H1 (cell line): Measurements from ENCODE around the gene LAMB1. TPM values are rescaled to one million over a fixed set of nuclear protein-coding genes. Genes with fewer than 3 reads are reported as not detected.

ENCODE experiments used
- CTCF ChIA-PET: fragments of 300-600 bp; sonication (Branson Sonifier 250); formaldehyde crosslinking; loops from one replicate; lab custom pipeline; 2021; ENCODE audit not compliant: partially characterized antibody; lab: Charles Lee
- POLR2A ChIA-PET: fragments of 300-600 bp; sonication (Branson Sonifier 250); formaldehyde crosslinking; loops from one replicate; lab custom pipeline; 2021; ENCODE audit warnings: inconsistent platforms; ENCODE audit not compliant: partially characterized antibody; lab: Charles Lee
- DNase-seq, 2 experiments: peaks; one replicate each; pipeline versions ENCODE4 v3.0.0 to v3.0.0-alpha.2; 2010 to 2022; ENCODE audit warnings: low spot score in 2 of 2, low read depth in 1 of 2, mixed read lengths in 1 of 2
- FAIRE-seq: peaks from 2 replicates; lab custom pipeline; 2011; peaks lifted over from hg19 to GRCh38; lab: Jason Lieb, UNC
- H2AFZ ChIP-seq: 2 replicates; pipeline ENCODE4 v1.8.1; 2012; ENCODE audit warnings: low read length, inconsistent platforms
- H2AK5ac ChIP-seq: 2 replicates; pipeline ENCODE4 v1.6.1; 2013; ENCODE audit warnings: low read depth, low read length
- H2BK120ac ChIP-seq: replicated peaks from 2 replicates; pipeline ENCODE3; 2013; ENCODE audit warnings: low read depth, low read length, inconsistent platforms
- H2BK12ac ChIP-seq: 2 replicates; pipeline ENCODE4 v1.6.1; 2013; ENCODE audit warnings: low read depth, low read length
- H2BK15ac ChIP-seq: 2 replicates; pipeline ENCODE4 v1.6.1; 2013; ENCODE audit warnings: low read length
- H2BK20ac ChIP-seq: 2 replicates; pipeline ENCODE4 v1.6.1; 2013; ENCODE audit warnings: low read length
- H2BK5ac ChIP-seq: 2 replicates; pipeline ENCODE4 v1.6.1; 2013; ENCODE audit warnings: low read depth, low read length
- H3K14ac ChIP-seq: 2 replicates; pipeline ENCODE4 v1.6.1; 2013; ENCODE audit warnings: inconsistent platforms; ENCODE audit not compliant: insufficient read length
- H3K18ac ChIP-seq: 2 replicates; pipeline ENCODE4 v1.6.1; 2013; ENCODE audit warnings: low read length; ENCODE audit errors: extremely low read depth
- H3K23ac ChIP-seq: 2 replicates; pipeline ENCODE4 v1.6.1; 2013; ENCODE audit warnings: inconsistent platforms; ENCODE audit not compliant: insufficient read length
- H3K23me2 ChIP-seq: 2 replicates; pipeline ENCODE4 v1.6.1; 2013; ENCODE audit warnings: low read depth, low read length
- H3K27ac ChIP-seq: 2 replicates; pipeline ENCODE4 v1.6.1; 2011; ENCODE audit warnings: low read depth, low read length, inconsistent platforms
- H3K27me3 ChIP-seq, 4 experiments: replicated peaks in 1 of 4; 1 replicate in 1 of 4; 2 replicates in 3 of 4; pipeline versions ENCODE4 v1.6.1 to v1.8.1; 2011 to 2013; ENCODE audit warnings: low read length in 3 of 4, mild to moderate bottlenecking in 3 of 4, inconsistent platforms in 2 of 4, mixed read lengths in 2 of 4, moderate library complexity in 1 of 4; ENCODE audit not compliant: control insufficient read depth in 3 of 4, insufficient read depth in 3 of 4; ENCODE audit errors: extremely low read depth in 1 of 4
- H3K36me3 ChIP-seq, 4 experiments: 2 replicates each; pipeline versions ENCODE4 v1.6.1 to v1.8.1; 2011 to 2013; ENCODE audit warnings: mild to moderate bottlenecking in 4 of 4, low read length in 3 of 4, moderate library complexity in 2 of 4, control low read depth in 1 of 4, inconsistent platforms in 1 of 4; ENCODE audit not compliant: insufficient read depth in 4 of 4, control insufficient read depth in 2 of 4
- H3K4ac ChIP-seq: replicated peaks from 2 replicates; pipeline ENCODE3; 2013; ENCODE audit warnings: low read length, low read depth, mixed read lengths, inconsistent platforms; ENCODE audit not compliant: insufficient read length
- H3K4me1 ChIP-seq, 4 experiments: replicated peaks in 1 of 4; 1 replicate in 1 of 4; 2 replicates in 3 of 4; pipeline versions ENCODE4 v1.6.1 to v1.8.1; 2011 to 2013; ENCODE audit warnings: low read length in 3 of 4, inconsistent platforms in 2 of 4, mixed read lengths in 1 of 4; ENCODE audit not compliant: insufficient read depth in 4 of 4, control insufficient read depth in 3 of 4
- H3K4me2 ChIP-seq, 2 experiments: 2 replicates each; pipeline versions ENCODE4 v1.6.1 to v1.8.1; 2011 to 2013; ENCODE audit warnings: low read depth in 2 of 2, low read length in 2 of 2, control low read depth in 1 of 2, inconsistent platforms in 1 of 2, mild to moderate bottlenecking in 1 of 2; ENCODE audit not compliant: insufficient read depth in 1 of 2
- H3K4me3 ChIP-seq, 4 experiments: fragments of 200-600, 300-600 bp in 1 of 4; sonication (generic), shearing (Covaris generic), sonication (Bioruptor Twin) in 1 of 4; 2 replicates each; pipeline versions ENCODE4 v1.5.1 to v1.8.1; 2011 to 2016; ENCODE audit warnings: low read length in 4 of 4, low read depth in 3 of 4, control low read depth in 2 of 4, inconsistent platforms in 2 of 4, mild to moderate bottlenecking in 2 of 4, mixed read lengths in 1 of 4, moderate library complexity in 1 of 4; ENCODE audit not compliant: insufficient read depth in 2 of 4; ENCODE audit errors: extremely low read depth in 1 of 4
- H3K56ac ChIP-seq: replicated peaks from 2 replicates; pipeline ENCODE3; 2013; ENCODE audit warnings: low read depth, mild to moderate bottlenecking, mixed read lengths, low read length, inconsistent platforms; ENCODE audit not compliant: insufficient read length
- H3K79me1 ChIP-seq: 2 replicates; pipeline ENCODE4 v1.6.1; 2013; ENCODE audit warnings: low read depth, low read length, control low read depth
- H3K79me2 ChIP-seq, 2 experiments: 2 replicates each; pipeline versions ENCODE4 v1.6.1 to v1.8.1; 2012 to 2013; ENCODE audit warnings: low read length in 2 of 2, mild to moderate bottlenecking in 2 of 2, inconsistent platforms in 1 of 2; ENCODE audit not compliant: insufficient read depth in 2 of 2, control insufficient read depth in 1 of 2
- H3K9ac ChIP-seq, 4 experiments: replicated peaks in 1 of 4; 1 replicate in 1 of 4; 2 replicates in 3 of 4; pipeline versions ENCODE4 v1.6.1 to v1.8.1; 2011 to 2013; ENCODE audit warnings: low read depth in 3 of 4, low read length in 3 of 4, control low read depth in 2 of 4, mild to moderate bottlenecking in 2 of 4, moderate library complexity in 2 of 4, inconsistent platforms in 1 of 4; ENCODE audit errors: extremely low read depth in 1 of 4
- H3K9me3 ChIP-seq, 2 experiments: 2 replicates each; pipeline versions ENCODE4 v1.6.1 to v1.8.1; 2012 to 2013; ENCODE audit warnings: mild to moderate bottlenecking in 2 of 2, moderate library complexity in 2 of 2, control low read depth in 1 of 2, inconsistent platforms in 1 of 2, low read depth in 1 of 2, low read length in 1 of 2, mixed read lengths in 1 of 2; ENCODE audit not compliant: insufficient read depth in 2 of 2
- H4K20me1 ChIP-seq, 2 experiments: replicated peaks in 1 of 2; 2 replicates each; pipeline versions ENCODE3 to v1.8.1; 2011 to 2013; ENCODE audit warnings: inconsistent platforms in 2 of 2, low read length in 2 of 2, mild to moderate bottlenecking in 1 of 2; ENCODE audit not compliant: insufficient read depth in 2 of 2, control insufficient read depth in 1 of 2
- H4K5ac ChIP-seq: 2 replicates; pipeline ENCODE4 v1.6.1; 2013; ENCODE audit warnings: low read length, low read depth, mixed read lengths, inconsistent platforms; ENCODE audit not compliant: insufficient read length
- H4K8ac ChIP-seq: 2 replicates; pipeline ENCODE4 v1.8.0; 2013; ENCODE audit warnings: mild to moderate bottlenecking, moderate library complexity, low read length, inconsistent platforms; ENCODE audit not compliant: insufficient read depth; ENCODE audit errors: extremely low read depth
- H4K91ac ChIP-seq: replicated peaks from 2 replicates; pipeline ENCODE3; 2013; ENCODE audit warnings: low read length, mixed read lengths, inconsistent platforms; ENCODE audit not compliant: insufficient read length
- RFX5 ChIP-seq: IDR thresholded peaks from 2 replicates; pipeline ENCODE4 v1.6.1; 2011; ENCODE audit warnings: low read depth, low read length, improper control_type of control experiment, borderline replicate concordance
- RXRA ChIP-seq: IDR thresholded peaks from 2 replicates; pipeline ENCODE4 v1.6.1; 2011; ENCODE audit warnings: low read depth, mild to moderate bottlenecking, low read length, moderate library complexity; ENCODE audit not compliant: insufficient read depth
- TCF12 ChIP-seq: IDR thresholded peaks from 2 replicates; pipeline ENCODE4 v1.6.1; 2011; ENCODE audit warnings: low read depth, mild to moderate bottlenecking, low read length
- WGBS, 2 experiments: shearing (Covaris generic) in 1 of 2; methylation state at CpG; one replicate each; pipeline versions ENCODE4 v1.1.6 to v1.1.7; 2013 to 2015; ENCODE audit warnings: low lambda C conversion rate in 2 of 2, mixed read lengths in 2 of 2, inconsistent platforms in 1 of 2, low coverage in 1 of 2, missing lambda C conversion rate in 1 of 2; ENCODE audit not compliant: insufficient replicate concordance in 2 of 2, insufficient coverage in 1 of 2, insufficient read length in 1 of 2; ENCODE audit errors: extremely low coverage in 1 of 2, missing lambda C conversion rate in 1 of 2; 5-methylcytosine and 5-hydroxymethylcytosine counted together
- polyA plus RNA-seq, 7 experiments: library from polyadenylated mRNA; depleted of rRNA in 3 of 7; stranded (reverse) in 5 of 7; unstranded in 2 of 7; fragments of >200 nt in 5 of 7; fragments of 200-250 nt in 2 of 7; gene quantifications; 1 replicate in 5 of 7; 2 replicates in 1 of 7; 4 replicates in 1 of 7; pipeline versions ENCODE4 v1.2.1 to v1.2.3, GENCODE V29; 2011 to 2013; ENCODE audit warnings: missing spikeins in 2 of 7, mixed read lengths in 2 of 7
- total RNA-seq: library from RNA; stranded (reverse); fragmentation: NEBNext Ultra II Directional; extraction: Animal tissue kit (Norgen Biotek cat#: 25700); gene quantifications from 2 replicates; pipeline ENCODE4 v1.2.1, GENCODE V29; 2021

The LAMB1 gene
- total and polyA plus RNA-seq, 2 of the 8 experiments (the other 6 are each of a cell fraction or from before 2014, with no cell fraction given) = 31.9 to 38.5 TPM

DNA sequence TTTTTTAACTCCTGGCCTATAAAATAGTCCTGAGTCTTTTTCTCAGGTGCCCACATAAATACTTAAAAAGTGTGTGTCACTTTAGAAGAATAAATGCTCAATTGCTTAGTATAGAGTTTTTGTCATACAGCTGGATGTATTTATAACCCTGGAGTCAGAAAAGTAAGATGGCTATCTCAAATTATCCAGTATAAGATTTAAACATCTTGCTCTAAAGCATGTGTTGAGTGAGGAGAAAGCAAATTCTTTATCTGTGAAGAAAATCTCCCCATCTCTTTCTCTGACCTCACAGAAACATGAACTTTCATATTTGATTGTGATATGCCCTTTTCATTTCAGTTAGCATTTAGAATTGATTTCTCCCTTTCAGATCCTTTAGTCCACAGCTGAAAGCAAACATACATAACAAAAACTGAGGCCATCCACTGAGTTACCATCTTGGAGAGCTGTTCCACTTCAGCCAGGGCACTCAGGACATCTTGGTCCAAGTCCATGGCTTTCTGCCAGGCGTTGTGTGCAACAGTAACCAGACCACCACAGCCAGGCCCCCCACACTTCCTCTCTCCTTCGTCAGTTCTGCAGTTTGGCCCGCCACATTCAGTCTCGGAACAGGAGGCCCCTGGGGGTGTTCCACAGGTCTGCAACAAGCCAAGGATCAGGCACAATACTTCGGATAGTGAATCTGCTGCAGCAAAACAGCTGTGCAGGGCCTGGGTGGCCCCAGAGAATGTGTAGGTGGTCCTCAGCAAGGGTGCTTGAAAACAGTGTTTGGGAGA lies 71.0 kb downstream of the LAMB1 start:
- no peak overlapping the region for H3K23ac ChIP-seq

More for the DNA sequence above, 71.0 kb downstream of the LAMB1 start:
- DNase-seq = no peak
- Histone ChIP-seq H2AK5ac (peak overlapping the region; percentile 30; the same call in 1 of the 2 replicates), H4K91ac (peak overlapping the region; percentile 75), H3K23me2 (no peaks in the 10 kb centered on the region), H3K9me3 (no peaks in the 10 kb centered on the region), H2BK120ac (peak overlapping the region; percentile 57), H3K4ac (no peak overlapping the region), H3K79me1 (no peaks in the 10 kb centered on the region), H4K5ac (peak overlapping the region; percentile 39), H2BK12ac (peak overlapping the region; percentile 45; the same call in 1 of the 2 replicates), H4K8ac (peak overlapping the region; percentile 9; the same call in 1 of the 2 replicates), H3K56ac (no peak overlapping the region), H2AFZ (no peak overlapping the region), H3K9ac (peak overlapping the region in 1 of 4 experiments; percentile 0; a peak in 2 of 7 replicates), H4K20me1 (no peaks in the 10 kb centered on the region), H3K18ac (peak overlapping the region; percentile 39; the same call in 1 of the 2 replicates), H3K4me3 (peak overlapping the region in 2 of 4 experiments; percentile 3 to 29; a peak in 2 of 8 replicates), H3K4me1 (peaks cover 7 to 36% (median 17%) of the 10 kb centered on the region in 4 experiments), H3K27ac (peak overlapping the region; percentile 2; the same call in 1 of the 2 replicates), H3K14ac (no peak overlapping the region), H2BK15ac (no peak overlapping the region), H3K27me3 (no peaks in the 10 kb centered on the region; a peak in 3 of 7 replicates), H2BK20ac (peak overlapping the region; percentile 16; the same call in 1 of the 2 replicates), H3K4me2 (peak overlapping the region; percentile 57 to 63), H3K36me3 (peaks cover 0 to 57% (median 5%) of the 10 kb centered on the region in 4 experiments; a peak in 5 of 8 replicates), H3K79me2 (no peaks in the 10 kb centered on the region), H2BK5ac (no peak overlapping the region)
- TF ChIP-seq RXRA (no peak), RFX5 (no peak), TCF12 (0 out of 2 replicates have a peak, but pooled peaks have one; percentile 32)
- POLR2A ChIA-PET = interaction anchor here (1.3 to 4.8 kb wide), 3 partner anchors 21 to 71 kb away, joined by 5 to 36 read pairs (median 18); partner anchors contain the start of gene LAMB1
- CTCF ChIA-PET = interaction anchor here (0.7 to 1.8 kb wide), 4 partner anchors 13 to 103 kb away, joined by 3 to 5 read pairs (median 4); no protein-coding TSS in a partner anchor
- 74% methylated on average over 5 of the region's 5 CpGs; no CpG with 5 or more reads in 1 of the 2 experiments for WGBS, 2 experiments
- peak; percentile 65 for FAIRE-seq
